ENCODE measurements around the gene CFLAR.
"Not testable (repeated sequence)": the region's sequence is repeated elsewhere in the genome, so short reads cannot be mapped to it uniquely, and the experiment has no call there.

CFLAR gene

DNA sequence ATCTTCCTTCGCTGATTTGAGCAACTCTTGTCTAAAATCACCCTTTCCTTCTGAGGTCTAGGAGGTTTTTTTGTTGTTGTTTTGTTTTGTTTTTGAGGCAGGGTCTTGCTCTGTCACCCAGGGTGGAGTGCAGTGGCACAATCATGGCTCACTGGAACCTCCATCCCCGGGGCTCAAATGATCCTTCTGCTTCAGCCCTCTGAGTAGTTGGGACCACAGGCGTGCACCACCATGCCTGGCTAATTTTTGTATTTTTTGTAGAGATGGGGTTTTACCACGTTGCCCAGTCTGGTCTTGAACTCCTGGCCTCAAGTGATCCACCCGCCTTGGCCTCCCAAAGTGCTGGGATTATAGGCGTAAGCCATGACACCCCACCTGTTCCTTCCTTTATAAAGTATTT, 68.3 kb downstream of the CFLAR start:
- DNase-seq: not testable (repeated sequence)

DNA sequence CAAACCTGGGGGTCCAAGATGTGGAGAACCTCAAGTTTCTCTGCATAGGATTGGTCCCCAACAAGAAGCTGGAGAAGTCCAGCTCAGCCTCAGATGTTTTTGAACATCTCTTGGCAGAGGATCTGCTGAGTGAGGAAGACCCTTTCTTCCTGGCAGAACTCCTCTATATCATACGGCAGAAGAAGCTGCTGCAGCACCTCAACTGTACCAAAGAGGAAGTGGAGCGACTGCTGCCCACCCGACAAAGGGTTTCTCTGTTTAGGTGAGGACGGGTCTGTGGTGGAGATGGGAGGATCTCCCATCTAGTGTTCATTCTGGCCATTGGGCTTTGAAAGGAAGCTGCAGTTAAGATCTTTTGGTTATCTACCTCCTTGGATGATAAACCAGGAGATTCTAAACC, 69.9 kb downstream of the CFLAR start:
- DNase-seq: no peak

DNA sequence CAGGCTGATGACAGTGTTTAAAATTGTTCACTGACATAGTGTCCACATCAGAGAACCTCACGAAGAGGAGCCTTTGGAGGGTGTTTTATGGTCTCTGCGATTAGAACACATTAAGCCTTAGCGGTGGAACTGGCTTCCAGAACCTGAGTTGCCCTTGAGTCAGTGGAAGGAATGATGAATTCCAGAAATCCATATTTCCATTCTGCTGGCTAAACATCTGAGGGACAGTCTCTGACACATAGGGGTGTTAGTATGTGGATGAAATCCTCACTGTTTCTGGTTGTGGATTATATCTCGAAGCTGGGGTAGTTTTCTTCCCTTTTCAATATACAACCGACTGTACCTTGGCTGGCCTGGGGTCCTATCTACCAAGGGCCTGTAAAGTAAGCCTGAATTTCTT, 71.0 kb downstream of the CFLAR start:
- no peak for DNase-seq

DNA sequence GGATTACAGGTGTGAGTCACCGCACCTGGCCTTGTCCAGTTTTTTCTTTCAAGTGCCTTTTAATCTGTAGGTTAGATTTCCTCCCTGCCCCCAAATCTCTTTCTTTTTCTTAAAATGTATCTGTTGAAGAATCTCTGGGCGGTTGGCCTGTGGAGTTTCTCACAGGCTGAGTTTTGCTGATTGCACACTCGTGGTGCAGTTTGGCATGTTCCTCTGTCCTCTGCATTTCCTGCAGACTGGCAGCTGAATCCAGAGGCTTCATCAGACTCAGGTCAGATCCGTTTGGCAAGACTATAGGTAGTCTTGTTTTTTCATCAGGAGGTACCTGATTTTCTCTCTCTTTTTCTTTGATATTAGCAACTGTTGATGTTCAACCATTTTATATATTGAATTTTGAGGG, 72.5 kb downstream of the CFLAR start:
- no peak for DNase-seq

DNA sequence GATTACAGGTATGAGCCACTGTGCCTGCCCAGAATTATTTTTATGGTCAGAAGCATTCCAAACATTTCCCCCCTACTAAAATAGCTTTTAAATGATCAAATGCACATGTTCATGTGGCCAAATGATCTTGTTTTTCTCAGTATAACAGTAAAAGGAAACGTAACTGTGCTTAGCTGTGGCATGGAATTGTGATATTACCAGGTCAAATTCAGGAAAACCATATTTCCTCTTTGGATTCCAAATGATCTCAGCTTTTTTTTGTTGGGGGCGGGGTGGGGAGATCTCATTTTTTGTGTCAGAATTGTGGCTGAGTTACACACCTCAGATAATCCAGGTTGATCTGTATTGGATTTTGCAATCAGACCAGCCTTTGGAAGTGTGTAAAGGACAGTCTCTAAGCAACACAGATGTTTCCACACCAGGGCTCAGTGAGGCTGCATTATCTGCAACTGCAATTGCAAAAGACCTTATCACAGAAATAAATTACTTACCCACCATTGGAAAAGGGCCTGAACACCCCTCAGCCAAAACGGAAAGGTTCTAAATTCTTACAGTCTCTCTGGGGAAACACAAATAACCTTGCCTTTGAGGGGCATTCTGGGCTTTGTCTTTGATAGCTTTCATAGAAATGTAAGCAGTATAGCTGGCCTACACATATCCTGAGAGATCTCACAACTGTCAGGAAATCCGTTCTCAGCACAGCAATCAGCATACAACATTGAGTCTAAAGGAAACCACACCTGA, 75.3 kb downstream of the CFLAR start:
- DNase-seq: no peak

DNA sequence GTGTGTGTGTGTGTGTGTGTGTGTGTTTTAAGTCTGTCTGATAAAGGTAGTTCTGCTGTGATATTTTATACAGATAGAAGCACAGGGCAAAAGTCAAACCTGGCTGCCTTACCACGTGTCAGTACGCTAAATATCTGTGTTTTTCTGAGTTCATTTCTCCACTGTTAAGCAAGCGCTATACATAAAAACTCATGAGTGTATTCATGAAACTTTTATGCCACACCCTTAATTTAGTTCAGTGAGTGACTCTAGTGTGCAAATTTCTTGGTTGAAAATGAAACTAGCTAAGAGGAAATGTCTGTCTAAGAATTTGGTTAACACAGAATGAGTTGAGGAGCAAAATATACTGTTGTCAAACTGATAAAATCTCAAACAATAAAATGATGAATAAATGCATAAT, 78.1 kb downstream of the CFLAR start:
- DNase-seq: no peak

DNA sequence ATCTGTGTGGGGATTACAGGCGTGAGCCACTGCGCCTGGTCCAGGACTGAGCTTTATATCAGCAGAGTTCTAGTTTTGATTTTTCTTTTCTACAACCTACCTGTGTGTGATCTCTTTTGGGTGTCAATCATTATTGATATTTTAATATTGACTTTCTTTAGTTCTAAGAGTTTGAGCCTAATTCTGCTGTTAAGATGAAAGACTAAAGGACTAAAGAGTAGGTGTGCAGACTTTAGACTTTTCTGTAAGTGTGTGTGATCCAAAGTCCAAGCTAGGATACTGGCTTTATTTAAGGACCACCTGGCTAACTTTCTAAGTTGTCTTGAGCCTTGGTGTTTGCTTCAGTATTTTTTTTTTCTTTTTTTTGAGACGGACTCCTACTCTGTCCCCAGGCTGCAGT, 79.4 kb downstream of the CFLAR start:
- DNase-seq: no peak

DNA sequence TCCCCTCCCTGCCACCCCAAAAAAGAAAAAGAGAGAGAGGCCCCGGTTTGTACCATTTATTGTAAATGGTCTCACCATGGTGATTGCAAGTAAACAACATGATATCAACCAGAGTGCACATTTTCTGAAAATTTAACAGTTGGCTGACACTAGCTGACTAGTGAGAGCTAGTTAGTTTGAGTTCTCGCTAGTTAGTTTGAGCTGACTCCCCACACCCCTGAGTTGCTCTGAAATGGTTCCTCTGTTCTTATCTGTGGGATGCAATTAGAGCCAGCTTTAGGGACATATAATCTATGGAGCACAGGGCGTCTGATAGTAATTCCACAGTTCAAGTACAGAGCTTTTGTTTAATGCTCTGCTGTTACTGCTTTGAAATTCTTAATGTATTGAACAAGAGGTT, 80.0 kb downstream of the CFLAR start:
- DNase-seq: no peak

DNA sequence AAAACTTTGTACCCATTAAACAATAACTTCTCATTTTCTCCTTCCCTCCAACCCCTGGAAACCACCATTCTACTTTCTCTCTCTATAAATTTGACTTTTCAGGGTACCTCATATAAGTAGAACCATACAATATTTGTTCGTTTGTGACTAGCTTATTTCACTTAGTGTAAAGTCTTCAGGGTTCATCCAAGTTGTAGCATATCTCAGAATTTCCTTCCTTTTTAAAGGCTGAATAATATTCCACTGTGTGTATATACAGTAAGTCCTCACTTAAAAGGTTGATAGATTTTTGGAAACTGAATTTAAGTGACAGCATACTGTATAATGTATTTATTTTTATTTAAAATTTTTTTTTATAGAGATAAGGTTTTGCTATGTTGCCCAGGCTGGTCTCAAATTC, 80.8 kb downstream of the CFLAR start:
- no peak for DNase-seq

DNA sequence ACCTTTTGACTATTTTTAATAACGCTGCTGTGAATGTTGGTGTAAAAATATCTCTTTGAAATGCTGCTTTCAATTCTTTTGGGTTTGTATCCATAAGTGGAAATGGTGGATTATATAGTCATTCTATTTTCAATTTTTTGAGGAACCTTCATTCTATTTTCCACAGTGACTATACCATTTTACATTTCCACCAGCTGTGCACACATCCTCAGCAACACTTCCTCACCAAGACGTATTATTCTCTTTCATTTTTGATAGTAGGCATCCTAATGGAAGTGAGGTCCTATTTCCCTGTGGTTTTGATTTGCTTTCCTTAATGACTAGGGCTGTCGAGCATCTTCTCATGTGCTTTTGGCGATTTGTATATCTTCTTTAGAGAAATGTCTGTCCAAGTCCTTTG, 81.8 kb downstream of the CFLAR start:
- no peak for DNase-seq

DNA sequence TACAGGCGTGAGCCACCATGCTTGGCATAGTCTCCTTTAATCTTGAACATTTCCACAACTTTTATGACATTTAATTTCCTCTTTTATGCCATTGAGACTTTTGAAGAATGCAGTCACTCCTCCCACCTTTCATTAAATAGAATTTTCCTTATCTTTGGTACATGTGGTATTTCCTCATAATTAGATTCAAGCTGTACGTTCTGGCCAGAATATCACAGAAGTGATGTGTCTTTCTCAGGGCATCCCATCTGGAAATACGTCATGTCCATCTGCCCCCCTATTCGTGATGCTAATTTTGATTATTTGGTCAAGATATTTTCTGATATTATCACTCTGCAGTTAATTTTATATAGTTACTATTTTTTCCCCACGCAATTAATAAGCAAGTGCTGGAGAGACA, 83.9 kb downstream of the CFLAR start:
- no peak for DNase-seq

DNA sequence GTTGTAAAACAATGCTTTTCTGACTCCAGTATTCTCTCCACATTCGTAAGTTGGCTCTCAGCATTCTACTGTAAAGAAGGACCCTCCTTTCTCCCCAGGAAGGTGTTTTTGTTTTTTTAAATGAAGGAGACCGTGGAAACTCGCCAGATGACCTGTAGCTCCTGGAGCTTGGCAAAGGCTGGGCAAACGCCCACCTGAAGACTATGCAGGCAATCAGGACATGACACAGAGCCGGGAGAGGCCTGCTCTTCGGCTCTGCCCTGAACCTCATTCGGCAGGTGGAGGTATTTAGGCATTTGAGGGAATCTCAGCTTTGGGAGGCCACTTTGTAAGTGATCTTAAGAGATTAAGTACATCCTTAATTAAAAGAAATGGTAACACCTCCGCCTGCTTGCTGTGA, 84.4 kb downstream of the CFLAR start:
- no peak for DNase-seq

DNA sequence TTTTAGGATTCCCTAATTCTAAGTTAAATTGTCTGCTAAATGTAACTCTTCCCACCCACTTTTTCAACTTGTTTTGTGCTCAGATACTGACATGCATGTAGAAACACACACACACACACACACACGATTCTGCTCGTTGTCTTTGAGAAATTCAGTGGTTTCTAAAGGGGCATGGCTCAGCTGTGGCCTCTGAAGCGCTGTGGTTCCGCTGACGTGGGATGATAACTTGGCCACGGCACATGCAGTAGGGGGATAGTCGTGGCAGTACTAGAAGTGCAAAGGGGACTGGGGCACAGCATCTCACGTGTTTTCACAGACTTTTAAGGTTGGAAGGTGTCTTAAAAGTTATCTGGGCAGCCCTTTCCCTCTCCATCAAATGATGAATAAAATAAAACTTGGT, 85.4 kb downstream of the CFLAR start:
- no peak for DNase-seq

DNA sequence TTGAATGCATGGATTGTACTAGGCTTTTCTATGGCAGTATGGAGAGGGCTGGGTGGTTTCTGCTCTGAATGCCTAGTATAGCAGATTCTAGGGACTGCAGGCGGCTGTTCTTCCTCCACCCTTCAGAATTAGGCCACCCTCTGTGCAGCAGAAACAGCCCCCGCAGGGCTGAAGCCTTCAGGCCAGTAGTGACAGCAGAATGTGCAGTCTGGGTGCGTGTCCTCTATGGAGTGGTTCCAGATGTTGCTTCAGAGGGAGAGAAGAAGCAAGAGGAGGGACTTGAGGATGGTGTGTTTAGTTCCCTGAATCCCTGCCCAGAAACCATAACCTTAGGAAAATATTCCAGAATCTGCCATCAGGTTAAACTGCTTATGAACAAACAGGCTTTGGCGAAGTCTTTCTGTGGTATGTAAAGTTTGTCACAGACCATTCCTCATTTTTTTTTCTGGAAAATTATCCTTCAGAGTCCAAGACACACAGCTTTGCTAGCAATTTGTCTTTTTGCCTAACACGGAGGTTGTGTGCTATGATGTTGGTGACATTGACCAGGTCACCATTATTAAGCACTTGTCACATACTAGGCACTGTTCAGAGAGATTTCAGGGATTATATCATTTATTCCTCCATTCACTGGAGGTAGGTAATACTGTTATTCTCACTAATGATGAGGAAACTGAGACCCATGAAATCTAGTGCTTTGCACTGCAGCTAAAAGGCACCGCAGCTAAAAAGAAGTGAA, 88.1 kb downstream of the CFLAR start:
- no peak for DNase-seq

DNA sequence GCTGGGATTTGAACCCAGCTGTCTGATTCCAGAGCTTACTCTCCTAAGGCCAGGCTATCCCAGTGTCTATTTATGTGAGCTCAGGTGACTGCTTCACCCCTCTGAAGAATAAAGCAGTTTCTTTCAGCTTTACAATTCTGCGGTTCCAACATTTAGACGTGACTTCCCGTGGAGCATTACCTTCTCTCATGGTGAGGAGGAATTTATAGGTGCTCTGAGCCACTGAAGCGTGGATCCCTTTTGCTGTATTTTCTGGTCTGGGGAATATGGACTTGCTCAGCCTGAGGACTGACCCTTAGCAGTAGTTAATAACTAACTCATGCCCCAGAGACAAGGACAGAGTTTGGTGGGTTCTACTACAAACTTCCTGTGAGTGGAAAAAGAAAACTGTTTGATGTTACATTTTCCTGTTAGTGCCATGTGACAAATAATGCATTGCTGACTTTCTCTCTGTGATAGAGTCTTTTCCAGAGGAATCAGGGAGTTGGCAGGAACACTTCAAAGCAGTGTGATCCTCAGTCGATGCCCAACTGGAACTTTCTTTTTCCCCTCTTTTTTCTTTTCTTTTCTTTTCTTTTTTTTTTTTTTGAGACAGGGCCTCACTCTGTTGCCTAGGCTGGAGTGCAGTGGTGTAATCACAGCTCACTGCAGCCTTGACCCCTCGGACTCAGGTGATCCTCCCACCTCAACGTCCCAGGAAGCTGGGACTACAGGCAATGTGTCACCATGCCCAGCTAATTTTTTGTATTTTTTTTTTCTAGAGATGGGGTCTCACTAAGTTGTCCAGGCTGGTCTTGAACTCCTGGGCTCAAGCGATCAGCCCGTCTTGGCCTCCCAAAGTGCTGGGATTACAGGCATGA, 88.9 kb downstream of the CFLAR start:
- no peak for DNase-seq

DNA sequence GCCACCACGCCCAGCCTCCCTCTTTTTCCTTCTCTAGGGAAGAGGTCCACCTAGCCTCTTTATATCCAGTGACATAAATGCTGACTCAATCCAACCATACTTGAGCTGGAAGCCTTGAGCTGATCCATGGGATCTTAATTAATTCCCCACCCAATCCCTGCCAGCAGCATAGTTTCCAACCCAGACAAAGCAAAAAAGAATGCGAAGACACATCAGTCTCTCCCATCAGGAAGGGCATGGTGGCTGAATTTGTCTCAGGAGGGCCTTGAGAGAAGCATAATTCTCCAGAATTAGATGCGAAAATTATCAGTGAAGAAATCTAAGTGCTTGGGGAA, 89.5 kb downstream of the CFLAR start:
- no peak for DNase-seq

DNA sequence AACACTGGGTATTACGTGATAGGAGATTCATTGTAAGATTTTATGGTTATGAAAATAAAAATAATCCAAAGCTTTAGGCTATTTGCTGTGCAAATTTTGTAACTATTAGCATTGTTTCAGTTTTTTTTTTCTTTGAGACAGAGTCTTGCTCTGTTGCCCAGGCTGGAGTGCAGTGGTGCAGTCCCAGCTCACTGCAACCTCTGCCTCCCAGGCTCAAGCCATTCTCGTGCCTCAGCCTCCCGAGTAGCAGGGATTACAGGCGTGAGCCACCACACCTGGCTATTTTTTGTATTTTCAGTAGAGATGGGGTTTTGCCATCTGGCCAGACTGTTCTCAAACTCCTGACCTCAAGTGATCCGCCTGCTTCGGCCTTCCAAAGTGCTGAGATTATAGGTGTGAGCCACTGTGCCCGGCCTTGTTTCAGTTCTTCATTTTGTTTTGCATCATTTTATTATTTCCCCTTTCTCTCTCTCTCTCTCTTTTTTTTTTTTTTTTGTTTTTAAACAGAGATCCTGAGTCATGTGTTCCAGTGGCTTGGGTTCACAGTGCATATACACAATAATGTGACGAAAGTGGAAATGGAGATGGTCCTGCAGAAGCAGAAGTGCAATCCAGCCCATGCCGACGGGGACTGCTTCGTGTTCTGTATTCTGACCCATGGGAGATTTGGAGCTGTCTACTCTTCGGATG, 92.7 kb downstream of the CFLAR start:
- no peak for DNase-seq

DNA sequence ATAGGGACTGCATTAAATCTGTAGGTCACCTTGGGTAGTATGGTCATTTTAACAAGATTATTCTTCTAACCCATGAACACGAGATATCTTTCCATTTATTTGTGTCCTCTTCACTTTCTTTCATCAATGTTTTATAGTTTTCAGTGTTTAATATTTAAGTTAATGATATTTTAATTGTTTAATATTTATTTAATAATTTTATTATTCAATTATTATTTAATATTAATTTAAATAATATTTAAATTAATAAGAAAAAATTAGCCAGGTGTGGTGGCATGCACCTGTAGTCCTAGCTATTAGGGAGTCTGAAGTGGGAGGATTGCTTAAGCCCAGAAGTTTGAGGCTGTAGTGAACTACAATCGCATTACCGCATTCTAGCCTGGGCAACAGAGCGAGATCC, 100.0 kb downstream of the CFLAR start:
- DNase-seq: no peak

DNA sequence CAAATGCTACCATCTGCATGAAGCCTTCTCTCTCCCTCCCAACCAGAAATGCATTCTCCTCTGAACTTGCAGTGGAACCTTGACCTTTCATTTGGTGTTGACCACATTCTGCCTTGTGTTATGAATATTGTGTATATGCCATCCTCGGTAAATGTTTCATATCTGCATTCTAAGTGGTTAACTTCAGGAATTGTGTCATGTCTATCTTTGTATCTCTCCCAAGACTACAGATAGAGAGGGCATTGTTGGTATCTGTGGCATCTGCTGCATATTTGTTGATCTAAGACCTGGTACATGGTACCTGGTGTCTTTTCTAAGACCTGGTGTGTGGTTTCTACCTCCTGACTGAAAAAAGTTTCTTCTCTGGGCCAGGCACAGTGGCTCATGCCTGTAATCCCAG, 101.0 kb downstream of the CFLAR start:
- DNase-seq: no peak

DNA sequence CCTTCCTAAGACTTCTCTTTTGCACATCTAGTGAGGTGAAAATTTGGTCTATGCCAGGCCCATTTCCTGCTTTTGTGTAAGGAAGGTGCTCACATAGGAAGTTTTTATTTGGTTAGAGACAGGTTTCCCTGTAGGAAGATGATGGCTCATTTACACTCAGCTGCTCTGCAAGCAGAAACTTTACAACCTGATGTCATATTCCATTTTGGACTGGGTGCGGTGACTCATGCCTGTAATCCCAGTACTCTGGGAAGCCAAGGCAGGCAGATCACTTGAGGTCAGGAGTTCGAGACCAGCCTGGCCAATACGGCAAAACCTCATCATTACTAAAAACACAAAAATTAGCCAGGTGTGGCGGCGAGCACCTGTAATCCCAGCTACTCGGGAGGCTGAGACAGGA, 102.8 kb downstream of the CFLAR start:
- DNase-seq: no peak

DNA sequence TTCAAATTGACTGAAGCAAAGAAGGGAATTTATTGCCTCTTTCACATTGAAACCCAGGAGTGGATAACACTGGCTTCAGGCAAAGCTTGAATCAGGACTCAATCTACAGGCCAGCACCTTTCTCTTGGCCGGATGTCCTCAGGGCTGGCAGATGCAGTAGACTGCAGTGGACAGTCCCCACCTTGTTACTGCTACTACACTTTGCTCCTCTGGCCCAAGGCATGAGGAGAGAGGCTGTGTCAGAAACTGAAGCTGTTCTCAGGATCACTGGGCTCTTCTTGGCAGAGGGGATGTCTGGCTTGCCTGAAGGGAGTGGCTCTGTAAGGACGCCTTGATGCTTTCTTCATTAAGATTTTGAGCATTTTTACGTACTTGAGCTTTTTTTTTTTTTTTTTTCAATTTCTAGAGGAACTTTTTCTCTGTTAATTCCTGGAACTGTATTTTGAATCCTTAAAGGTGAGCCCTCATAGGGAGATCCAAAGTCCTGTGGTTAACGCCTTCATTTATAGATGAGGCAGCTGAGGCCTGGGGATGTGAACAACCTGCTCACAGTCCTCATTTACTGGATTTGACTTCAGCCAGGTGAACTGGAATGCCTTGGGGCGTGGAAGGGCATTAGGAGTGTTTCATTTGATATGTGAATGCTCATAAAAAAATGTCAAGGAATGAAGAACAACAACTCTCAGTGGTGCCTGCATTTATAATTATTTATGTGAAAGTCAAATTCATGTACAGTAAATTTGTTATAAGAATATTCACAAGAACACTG, 103.5 kb downstream of the CFLAR start:
- no peak for DNase-seq

DNA sequence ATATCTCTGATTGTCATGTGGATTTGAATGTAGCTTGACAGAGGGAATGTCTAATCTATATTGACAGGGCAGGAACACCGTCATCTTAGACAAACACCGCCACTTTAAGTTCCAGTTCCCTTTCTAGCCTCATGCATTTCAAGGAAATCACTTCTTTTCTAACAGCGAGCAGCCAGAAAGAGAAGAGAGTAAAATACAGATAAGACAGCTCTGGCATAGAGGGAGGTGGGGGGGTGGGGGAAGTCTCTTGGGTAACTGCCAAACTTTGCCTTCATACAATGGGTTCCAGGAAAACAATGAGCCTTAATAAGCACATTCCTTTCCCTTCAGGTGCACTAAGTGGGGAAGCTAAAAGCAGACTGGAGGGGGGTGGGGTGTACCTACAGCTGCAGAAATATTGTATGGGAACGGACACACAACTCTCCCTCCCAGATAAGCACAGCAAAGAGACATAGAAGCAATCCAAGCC, 104.2 kb downstream of the CFLAR start:
- DNase-seq: no peak

All from activated CD4-positive, alpha-beta T cell treated with anti-CD3 and anti-CD28 coated beads for 1 hour (primary cell).